Caco-2 (cell line): ENCODE data around the gene ACOXL. TPM values are rescaled to one million over a fixed set of nuclear protein-coding genes. Genes with fewer than 3 reads are reported as not detected.

Experiments used
- BruUV-seq: library from RNA; stranded (reverse); fragments of 400-500 nt; replicated peaks from 2 replicates; lab custom pipeline; 2021; lab: Mats Ljungman, UMichigan
- CTCF ChIA-PET: fragments of 300-600 bp; sonication (Branson Sonifier 250); formaldehyde crosslinking; loops from one replicate; lab custom pipeline; 2022; ENCODE audit warnings: antibody characterized with exemption; lab: Charles Lee
- POLR2A ChIA-PET: fragments of 300-600 bp; sonication (Branson Sonifier 250); formaldehyde crosslinking; loops from one replicate; lab custom pipeline; 2022; ENCODE audit warnings: antibody characterized with exemption; lab: Charles Lee
- DNase-seq, 2 experiments: peaks; one replicate each; pipeline versions ENCODE4 v3.0.0 to v3.0.0-alpha.2; 2020 to 2022
- H3K27me3 ChIP-seq: replicated peaks from 2 replicates; pipeline ENCODE4 v1.6.0; 2011; ENCODE audit warnings: low read length; ENCODE audit not compliant: control insufficient read depth, insufficient read depth
- H3K36me3 ChIP-seq: 2 replicates; pipeline ENCODE4 v1.5.1; 2011; ENCODE audit warnings: low read length; ENCODE audit not compliant: control insufficient read depth, insufficient read depth
- H3K4me1 ChIP-seq: fragments of 250-450 bp; sonication (Bioruptor Pico); 2 replicates; pipeline ENCODE4 v1.5.1; 2020; ENCODE audit warnings: mild to moderate bottlenecking
- H3K4me3 ChIP-seq: 2 replicates; pipeline ENCODE4 v1.5.1; 2011; ENCODE audit warnings: low read depth, mild to moderate bottlenecking, control low read depth, low read length
- H3K9me3 ChIP-seq: fragments of 250-450 bp; sonication (Bioruptor Pico); 2 replicates; pipeline ENCODE4 v1.5.1; 2020; ENCODE audit warnings: mild to moderate bottlenecking, moderate library complexity
- H3K27ac Mint-ChIP-seq: one replicate; pipeline ENCODE4 v1.8.0; 2022; ENCODE audit warnings: mixed read lengths; ENCODE audit not compliant: unreplicated experiment
- H3K27me3 Mint-ChIP-seq: one replicate; pipeline ENCODE4 v1.8.0; 2022; ENCODE audit warnings: mixed read lengths; ENCODE audit not compliant: insufficient read depth, unreplicated experiment
- H3K36me3 Mint-ChIP-seq: one replicate; pipeline ENCODE4 v1.8.0; 2022; ENCODE audit warnings: mild to moderate bottlenecking, mixed read lengths; ENCODE audit not compliant: insufficient read depth, unreplicated experiment
- H3K4me1 Mint-ChIP-seq: one replicate; pipeline ENCODE4 v1.8.0; 2022; ENCODE audit warnings: low read depth, mixed read lengths; ENCODE audit not compliant: unreplicated experiment
- H3K4me3 Mint-ChIP-seq: one replicate; pipeline ENCODE4 v1.8.0; 2022; ENCODE audit warnings: mild to moderate bottlenecking, moderate library complexity, mixed read lengths; ENCODE audit not compliant: unreplicated experiment
- H3K9me3 Mint-ChIP-seq: one replicate; pipeline ENCODE4 v1.8.0; 2022; ENCODE audit warnings: mixed read lengths; ENCODE audit not compliant: unreplicated experiment
- CTCF ChIP-seq, 2 experiments: fragments of 200-600 bp in 1 of 2; IDR thresholded peaks; 1 replicate in 1 of 2; 2 replicates in 1 of 2; pipeline versions ENCODE4 v1.5.1 to v1.8.0; 2011 to 2022; ENCODE audit warnings: antibody characterized with exemption in 1 of 2, control low read depth in 1 of 2, inconsistent platforms in 1 of 2, low read depth in 1 of 2, low read length in 1 of 2, mild to moderate bottlenecking in 1 of 2, moderate library complexity in 1 of 2; ENCODE audit not compliant: insufficient read depth in 1 of 2, severe bottlenecking in 1 of 2, unreplicated experiment in 1 of 2
- intact Hi-C: fragments of 100-400 bp; cut with micrococcal nuclease; formaldehyde crosslinking; loops from one replicate; pipeline ENCODE4 v1.10.0; 2022; ENCODE audit not compliant: unreplicated experiment
- total RNA-seq: library from RNA; stranded (reverse); gene quantifications from 2 replicates; pipeline ENCODE4 v1.2.3, GENCODE V29; 2022

ACOXL gene
- total RNA-seq, 1 experiment from 2014 or later = 2.6 TPM

- Mint-ChIP-seq H3K27me3 (no peaks in the 10 kb centered on the region), H3K36me3 (peaks cover 6% of the 10 kb centered on the region)
- BruUV-seq = no TSS peak
These were observed 39.4 kb downstream of the ACOXL start for GRCh38 chr2:110771547-110772382.

GRCh38 chr2:110772383-110772755 is 40.0 kb downstream of the ACOXL start:
- Mint-ChIP-seq H3K4me1 (peaks cover 14% of the 10 kb centered on the region), H3K27me3 (no peaks in the 10 kb centered on the region), H3K4me3 (no peak overlapping the region), H3K27ac (no peak overlapping the region), H3K36me3 (peaks cover 6% of the 10 kb centered on the region), H3K9me3 (no peaks in the 10 kb centered on the region)
- TF ChIP-seq CTCF (IDR thresholded peaks at IDR 0.05; ENCODE audit: insufficient read depth in 1 of 2, low read depth in 1 of 2, low read length in 1 of 2, severe bottlenecking in 1 of 2, unreplicated experiment in 1 of 2) = no peak
- H3K4me3 ChIP-seq = no peak overlapping the region
- POLR2A ChIA-PET = no interaction called here
- no peaks in the 10 kb centered on the region for H3K9me3 ChIP-seq
- H3K27me3 ChIP-seq = no peaks in the 10 kb centered on the region
- no peaks in the 10 kb centered on the region for H3K36me3 ChIP-seq
- CTCF ChIA-PET = no interaction called here
- BruUV-seq = no TSS peak
- H3K4me1 ChIP-seq = peaks cover 15% of the 10 kb centered on the region
- intact Hi-C loops = no loop called here
- DNase-seq = no peak

More at GRCh38 chr2:110771547-110772382, 39.4 kb downstream of the ACOXL start:
- no peak overlapping the region for H3K4me3 ChIP-seq
- DNase-seq = no peak
- H3K27me3 ChIP-seq = no peaks in the 10 kb centered on the region
- CTCF ChIA-PET = no interaction called here
- H3K9me3 ChIP-seq = no peaks in the 10 kb centered on the region
- peaks cover 15% of the 10 kb centered on the region for H3K4me1 ChIP-seq
- POLR2A ChIA-PET = no interaction called here
- Mint-ChIP-seq H3K9me3 (no peaks in the 10 kb centered on the region), H3K4me1 (peaks cover 20% of the 10 kb centered on the region), H3K27ac (no peak overlapping the region), H3K4me3 (no peak overlapping the region)
- TF ChIP-seq CTCF (IDR thresholded peaks at IDR 0.05; ENCODE audit: insufficient read depth in 1 of 2, low read depth in 1 of 2, low read length in 1 of 2, severe bottlenecking in 1 of 2, unreplicated experiment in 1 of 2) = no peak
- intact Hi-C loops = no loop called here
- no peaks in the 10 kb centered on the region for H3K36me3 ChIP-seq

GRCh38 chr2:110773401-110773921 is 41.1 kb downstream of the ACOXL start:
- peaks cover 6% of the 10 kb centered on the region for H3K36me3 Mint-ChIP-seq
- POLR2A ChIA-PET = no interaction called here
- no peak overlapping the region for H3K27ac Mint-ChIP-seq
- DNase-seq = no peak
- Histone ChIP-seq H3K27me3 (no peaks in the 10 kb centered on the region), H3K36me3 (no peaks in the 10 kb centered on the region), H3K4me3 (no peak overlapping the region), H3K4me1 (peaks cover 5% of the 10 kb centered on the region), H3K9me3 (no peaks in the 10 kb centered on the region)
- H3K4me1 Mint-ChIP-seq = peaks cover 8% of the 10 kb centered on the region
- BruUV-seq = no TSS peak
- no peaks in the 10 kb centered on the region for H3K27me3 Mint-ChIP-seq
- H3K9me3 Mint-ChIP-seq = no peaks in the 10 kb centered on the region
- CTCF ChIA-PET = interaction anchor here (0.6 kb wide), 1 partner anchor 27 kb away, joined by 8 read pairs; no protein-coding TSS in a partner anchor
- intact Hi-C loops = no loop called here
- no peak for TF ChIP-seq CTCF (IDR thresholded peaks at IDR 0.05; ENCODE audit: insufficient read depth in 1 of 2, low read depth in 1 of 2, low read length in 1 of 2, severe bottlenecking in 1 of 2, unreplicated experiment in 1 of 2)
- H3K4me3 Mint-ChIP-seq = no peak overlapping the region
